H9 (cell line): ENCODE results near the gene PPP1R16B. TPM values are rescaled to one million over a fixed set of nuclear protein-coding genes. Genes with fewer than 3 reads are reported as not detected.

Source experiments
- DNase-seq: peaks from one replicate; pipeline ENCODE4 v3.0.0-alpha.2; 2017
- H2AFZ ChIP-seq: one replicate; pipeline ENCODE4 v1.6.1; 2013; ENCODE audit warnings: mild to moderate bottlenecking, low read length, control low read depth, moderate library complexity
- H2AK5ac ChIP-seq: 2 replicates; pipeline ENCODE4 v1.6.1; 2013; ENCODE audit warnings: low read length, control low read depth, mixed read lengths; ENCODE audit not compliant: insufficient read length
- H2BK120ac ChIP-seq: one replicate; pipeline ENCODE4 v1.6.1; 2013; ENCODE audit warnings: low read depth, mild to moderate bottlenecking, low read length, control low read depth, inconsistent platforms; ENCODE audit not compliant: poor library complexity, severe bottlenecking
- H2BK12ac ChIP-seq: 2 replicates; pipeline ENCODE4 v1.6.1; 2013; ENCODE audit warnings: low read length, control low read depth, mixed read lengths, low read depth; ENCODE audit not compliant: insufficient read length
- H2BK15ac ChIP-seq: 2 replicates; pipeline ENCODE4 v1.6.1; 2013; ENCODE audit warnings: low read depth, low read length, control low read depth
- H2BK20ac ChIP-seq: one replicate; pipeline ENCODE4 v1.6.1; 2013; ENCODE audit warnings: low read depth, mild to moderate bottlenecking, low read length, control low read depth, inconsistent platforms; ENCODE audit not compliant: poor library complexity, severe bottlenecking
- H2BK5ac ChIP-seq: 2 replicates; pipeline ENCODE4 v1.6.1; 2013; ENCODE audit warnings: low read length, control low read depth, mixed read lengths; ENCODE audit not compliant: insufficient read length
- H3K14ac ChIP-seq: 2 replicates; pipeline ENCODE4 v1.6.1; 2013; ENCODE audit warnings: low read length, control low read depth; ENCODE audit not compliant: insufficient read depth
- H3K18ac ChIP-seq: 2 replicates; pipeline ENCODE4 v1.6.1; 2013; ENCODE audit warnings: low read depth, mild to moderate bottlenecking, mixed read lengths, low read length, control low read depth; ENCODE audit not compliant: insufficient read length
- H3K23ac ChIP-seq: 2 replicates; pipeline ENCODE4 v1.6.1; 2013; ENCODE audit warnings: low read length, control low read depth, mixed read lengths, low read depth; ENCODE audit not compliant: insufficient read length
- H3K23me2 ChIP-seq: 2 replicates; pipeline ENCODE4 v1.6.1; 2013; ENCODE audit warnings: low read depth, mild to moderate bottlenecking, mixed read lengths, low read length, control low read depth; ENCODE audit not compliant: insufficient read length, poor library complexity, severe bottlenecking
- H3K27ac ChIP-seq: 2 replicates; pipeline ENCODE4 v1.5.1; 2013; ENCODE audit warnings: low read length, control low read depth, mixed read lengths, low read depth; ENCODE audit not compliant: insufficient read length
- H3K27me3 ChIP-seq: 2 replicates; pipeline ENCODE4 v1.6.1; 2013; ENCODE audit warnings: low read length, control low read depth, inconsistent platforms; ENCODE audit not compliant: insufficient read depth
- H3K4ac ChIP-seq: 2 replicates; pipeline ENCODE4 v1.6.1; 2013; ENCODE audit warnings: low read depth, mild to moderate bottlenecking, control low read depth, inconsistent platforms, low read length, moderate library complexity
- H3K4me1 ChIP-seq: 2 replicates; pipeline ENCODE4 v1.6.1; 2013; ENCODE audit warnings: low read length, control low read depth, inconsistent platforms; ENCODE audit not compliant: insufficient read depth
- H3K4me2 ChIP-seq: 2 replicates; pipeline ENCODE4 v1.6.1; 2013; ENCODE audit warnings: low read length, control low read depth, mixed read lengths; ENCODE audit not compliant: insufficient read length, insufficient read depth
- H3K56ac ChIP-seq: 2 replicates; pipeline ENCODE4 v1.6.1; 2013; ENCODE audit warnings: low read depth, mild to moderate bottlenecking, mixed read lengths, low read length, control low read depth; ENCODE audit not compliant: insufficient read length
- H3K79me1 ChIP-seq: 2 replicates; pipeline ENCODE4 v1.6.1; 2013; ENCODE audit warnings: low read depth, mild to moderate bottlenecking, moderate library complexity, low read length, control low read depth, inconsistent platforms; ENCODE audit not compliant: insufficient read depth, poor library complexity, severe bottlenecking
- H3K79me2 ChIP-seq: 2 replicates; pipeline ENCODE4 v1.6.1; 2013; ENCODE audit warnings: low read length, control low read depth, inconsistent platforms; ENCODE audit not compliant: insufficient read depth
- H3K9ac ChIP-seq: 2 replicates; pipeline ENCODE4 v1.6.1; 2013; ENCODE audit warnings: low read length, control low read depth, mixed read lengths; ENCODE audit not compliant: insufficient read length; ENCODE audit errors: extremely low read depth
- H3K9me3 ChIP-seq: one replicate; pipeline ENCODE4 v1.6.1; 2013; ENCODE audit warnings: low read depth, low read length, inconsistent platforms; ENCODE audit not compliant: control insufficient read depth
- H3T11ph ChIP-seq: one replicate; pipeline ENCODE4 v1.6.1; 2013; ENCODE audit warnings: mild to moderate bottlenecking, low read length, control low read depth, inconsistent platforms
- H4K20me1 ChIP-seq: one replicate; pipeline ENCODE4 v1.6.1; 2013; ENCODE audit not compliant: control insufficient read depth, insufficient read length, insufficient read depth
- H4K5ac ChIP-seq: 2 replicates; pipeline ENCODE4 v1.6.1; 2013; ENCODE audit warnings: low read depth, mild to moderate bottlenecking, mixed read lengths, low read length, control low read depth; ENCODE audit not compliant: insufficient read length
- H4K8ac ChIP-seq: replicated peaks from 2 replicates; pipeline ENCODE4 v1.6.1; 2013; ENCODE audit warnings: low read length, control low read depth, mixed read lengths, low read depth; ENCODE audit not compliant: insufficient read length
- H4K91ac ChIP-seq: 2 replicates; pipeline ENCODE4 v1.6.1; 2013; ENCODE audit warnings: low read depth, mild to moderate bottlenecking, moderate library complexity, mixed read lengths, low read length, control low read depth; ENCODE audit not compliant: insufficient read length
- H3K27ac Mint-ChIP-seq, 3 experiments: 2 replicates in 2 of 3; 3 replicates in 1 of 3; pipeline ENCODE4 v1.8.0; 2020 to 2021; ENCODE audit warnings: mixed read lengths in 3 of 3, mild to moderate bottlenecking in 1 of 3, moderate library complexity in 1 of 3
- H3K27me3 Mint-ChIP-seq: 2 replicates; pipeline ENCODE4 v1.8.0; 2021; ENCODE audit warnings: low read depth, mild to moderate bottlenecking, moderate library complexity, mixed read lengths
- H3K36me3 Mint-ChIP-seq, 3 experiments: 2 replicates in 2 of 3; 3 replicates in 1 of 3; pipeline ENCODE4 v1.8.0; 2020 to 2021; ENCODE audit warnings: low read depth in 3 of 3, mixed read lengths in 3 of 3; ENCODE audit not compliant: insufficient read depth in 1 of 3
- H3K4me1 Mint-ChIP-seq, 2 experiments: 2 replicates each; pipeline ENCODE4 v1.8.0; 2020; ENCODE audit warnings: mixed read lengths in 2 of 2
- H3K4me3 Mint-ChIP-seq, 2 experiments: 2 replicates in 1 of 2; 3 replicates in 1 of 2; pipeline ENCODE4 v1.8.0; 2020 to 2021; ENCODE audit warnings: mild to moderate bottlenecking in 2 of 2, mixed read lengths in 2 of 2, moderate library complexity in 1 of 2
- H3K9me3 Mint-ChIP-seq, 2 experiments: 2 replicates in 1 of 2; 3 replicates in 1 of 2; pipeline ENCODE4 v1.8.0; 2020; ENCODE audit warnings: mild to moderate bottlenecking in 2 of 2, mixed read lengths in 2 of 2, moderate library complexity in 1 of 2
- WGBS: extraction: QIAGEN DNeasy Blood & Tissue Kit; methylation state at CpG from one replicate; pipeline ENCODE4 v1.1.7; 2013; ENCODE audit warnings: missing lambda C conversion rate, low lambda C conversion rate, mixed read lengths; ENCODE audit not compliant: insufficient read length; ENCODE audit errors: extremely low coverage; 5-methylcytosine and 5-hydroxymethylcytosine counted together
- total RNA-seq: library from RNA; stranded (reverse); gene quantifications from 2 replicates; pipeline ENCODE4 v1.2.1, GENCODE V29; 2021
- TF ChIP-seq, protein P1 (sequence below): fragments of 200-600 bp; sonication (generic); conservative IDR thresholded peaks from 3 replicates; pipeline ENCODE4 v1.8.0; 2021; ENCODE audit warnings: antibody characterized with exemption, mild to moderate bottlenecking

Gene PPP1R16B
- total RNA-seq, 1 experiment from 2014 or later: 8.2 TPM

DNA sequence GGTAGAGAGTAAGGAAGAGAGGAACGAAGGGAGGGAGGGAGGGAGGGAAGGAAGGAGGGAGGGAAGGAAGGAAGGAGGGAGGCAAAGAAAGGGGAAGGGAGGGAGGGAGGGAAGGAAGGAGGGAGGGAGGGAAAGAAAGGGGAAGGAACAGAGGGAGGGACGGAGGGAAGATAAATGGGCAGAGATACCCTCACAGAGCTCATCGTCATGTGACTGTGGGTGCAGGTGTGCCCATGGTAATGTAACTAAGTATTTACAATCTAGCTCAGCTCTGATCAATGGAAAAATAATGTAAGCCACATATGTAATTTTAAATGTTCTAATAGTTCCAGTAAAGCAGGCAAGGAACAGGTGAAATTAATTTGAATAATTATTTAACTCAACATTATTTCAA is 66.1 kb downstream of the PPP1R16B start:
- no peaks in the 10 kb centered on the region; a peak in 1 of 5 replicates for H3K9me3 Mint-ChIP-seq
- Histone ChIP-seq H2AK5ac (no peak overlapping the region), H2AFZ (no peak overlapping the region), H3K79me2 (no peaks in the 10 kb centered on the region), H2BK15ac (no peak overlapping the region), H4K8ac (no peak overlapping the region), H3K79me1 (no peaks in the 10 kb centered on the region), H3T11ph (no peak overlapping the region), H3K27ac (no peak overlapping the region), H3K56ac (no peak overlapping the region), H3K23ac (no peak overlapping the region), H3K4me2 (no peak overlapping the region), H4K20me1 (no peaks in the 10 kb centered on the region), H2BK12ac (no peak overlapping the region), H2BK120ac (no peak overlapping the region), H3K9me3 (no peaks in the 10 kb centered on the region), H3K27me3 (no peaks in the 10 kb centered on the region), H3K4me1 (peaks cover 4% of the 10 kb centered on the region; the same call in 1 of the 2 replicates), H3K9ac (no peak overlapping the region), H3K14ac (no peak overlapping the region), H3K23me2 (no peaks in the 10 kb centered on the region), H3K18ac (no peak overlapping the region), H4K91ac (no peak overlapping the region), H2BK20ac (no peak overlapping the region), H3K4ac (no peak overlapping the region), H2BK5ac (no peak overlapping the region), H4K5ac (no peak overlapping the region)
- H3K27me3 Mint-ChIP-seq: no peaks in the 10 kb centered on the region
- H3K27ac Mint-ChIP-seq: no peak overlapping the region
- peaks cover 25 to 30% of the 10 kb centered on the region in 2 experiments for H3K4me1 Mint-ChIP-seq
- TF ChIP-seq, protein P1, sequence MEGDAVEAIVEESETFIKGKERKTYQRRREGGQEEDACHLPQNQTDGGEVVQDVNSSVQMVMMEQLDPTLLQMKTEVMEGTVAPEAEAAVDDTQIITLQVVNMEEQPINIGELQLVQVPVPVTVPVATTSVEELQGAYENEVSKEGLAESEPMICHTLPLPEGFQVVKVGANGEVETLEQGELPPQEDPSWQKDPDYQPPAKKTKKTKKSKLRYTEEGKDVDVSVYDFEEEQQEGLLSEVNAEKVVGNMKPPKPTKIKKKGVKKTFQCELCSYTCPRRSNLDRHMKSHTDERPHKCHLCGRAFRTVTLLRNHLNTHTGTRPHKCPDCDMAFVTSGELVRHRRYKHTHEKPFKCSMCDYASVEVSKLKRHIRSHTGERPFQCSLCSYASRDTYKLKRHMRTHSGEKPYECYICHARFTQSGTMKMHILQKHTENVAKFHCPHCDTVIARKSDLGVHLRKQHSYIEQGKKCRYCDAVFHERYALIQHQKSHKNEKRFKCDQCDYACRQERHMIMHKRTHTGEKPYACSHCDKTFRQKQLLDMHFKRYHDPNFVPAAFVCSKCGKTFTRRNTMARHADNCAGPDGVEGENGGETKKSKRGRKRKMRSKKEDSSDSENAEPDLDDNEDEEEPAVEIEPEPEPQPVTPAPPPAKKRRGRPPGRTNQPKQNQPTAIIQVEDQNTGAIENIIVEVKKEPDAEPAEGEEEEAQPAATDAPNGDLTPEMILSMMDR: no peak
- no peak for DNase-seq
- H3K4me3 Mint-ChIP-seq: no peak overlapping the region
- 100% methylated on average over 1 of the region's 3 CpGs for WGBS
- H3K36me3 Mint-ChIP-seq: no peaks in the 10 kb centered on the region
